ENCODE data around the gene RADIL.

The RADIL gene

GRCh38 chr7:4770886-4771285, 112.6 kb downstream of the RADIL start:
- in situ Hi-C loops (cut with HindIII; ENCODE audit: low pct_ligation_motif_present, low pct_unique_long_range_greater_than_20kb, low sequenced_read_pairs) = no loop called here
- DNase-seq = no peak

- in situ Hi-C loops (cut with HindIII; ENCODE audit: low pct_ligation_motif_present, low pct_unique_long_range_greater_than_20kb, low sequenced_read_pairs) = no loop called here
- no peak for DNase-seq
These were observed 113.8 kb downstream of the RADIL start for GRCh38 chr7:4769761-4770160.

- in situ Hi-C loops (cut with HindIII; ENCODE audit: low pct_ligation_motif_present, low pct_unique_long_range_greater_than_20kb, low sequenced_read_pairs) = no loop called here
These were observed 114.6 kb downstream of the RADIL start for GRCh38 chr7:4768597-4769569.

GRCh38 chr7:4766666-4767519, 116.6 kb downstream of the RADIL start:
- DNase-seq = no peak
- in situ Hi-C loops (cut with HindIII; ENCODE audit: low pct_ligation_motif_present, low pct_unique_long_range_greater_than_20kb, low sequenced_read_pairs) = no loop called here

More at GRCh38 chr7:4768597-4769569, 114.6 kb downstream of the RADIL start:
- no peak for DNase-seq

GRCh38 chr7:4765776-4766490, 117.6 kb downstream of the RADIL start:
- DNase-seq = no peak
- in situ Hi-C loops (cut with HindIII; ENCODE audit: low pct_ligation_motif_present, low pct_unique_long_range_greater_than_20kb, low sequenced_read_pairs) = no loop called here

GRCh38 chr7:4764402-4765007, 119.0 kb downstream of the RADIL start:
- in situ Hi-C loops (cut with HindIII; ENCODE audit: low pct_ligation_motif_present, low pct_unique_long_range_greater_than_20kb, low sequenced_read_pairs) = no loop called here

GRCh38 chr7:4763794-4764185, 119.7 kb downstream of the RADIL start:
- in situ Hi-C loops (cut with HindIII; ENCODE audit: low pct_ligation_motif_present, low pct_unique_long_range_greater_than_20kb, low sequenced_read_pairs) = no loop called here
- no peak for DNase-seq

More at GRCh38 chr7:4764402-4765007, 119.0 kb downstream of the RADIL start:
- DNase-seq = no peak

- in situ Hi-C loops (cut with HindIII; ENCODE audit: low pct_ligation_motif_present, low pct_unique_long_range_greater_than_20kb, low sequenced_read_pairs) = no loop called here
- no peak for DNase-seq
These were observed 120.3 kb downstream of the RADIL start for GRCh38 chr7:4763091-4763793.

- DNase-seq = no peak
- in situ Hi-C loops (cut with HindIII; ENCODE audit: low pct_ligation_motif_present, low pct_unique_long_range_greater_than_20kb, low sequenced_read_pairs) = no loop called here
These were observed 121.1 kb downstream of the RADIL start for GRCh38 chr7:4762121-4763055.

- in situ Hi-C loops (cut with HindIII; ENCODE audit: low pct_ligation_motif_present, low pct_unique_long_range_greater_than_20kb, low sequenced_read_pairs) = no loop called here
- DNase-seq = no peak
These were observed 122.6 kb downstream of the RADIL start for GRCh38 chr7:4760952-4761351.

- no peak for DNase-seq
- in situ Hi-C loops (cut with HindIII; ENCODE audit: low pct_ligation_motif_present, low pct_unique_long_range_greater_than_20kb, low sequenced_read_pairs) = no loop called here
These were observed 124.3 kb downstream of the RADIL start for GRCh38 chr7:4759211-4759610.

- DNase-seq = no peak
- in situ Hi-C loops (cut with HindIII; ENCODE audit: low pct_ligation_motif_present, low pct_unique_long_range_greater_than_20kb, low sequenced_read_pairs) = no loop called here
These were observed 124.7 kb downstream of the RADIL start for GRCh38 chr7:4758791-4759190.

GRCh38 chr7:4758111-4758510, 125.4 kb downstream of the RADIL start:
- DNase-seq = no peak
- in situ Hi-C loops (cut with HindIII; ENCODE audit: low pct_ligation_motif_present, low pct_unique_long_range_greater_than_20kb, low sequenced_read_pairs) = no loop called here

- DNase-seq = no peak
- in situ Hi-C loops (cut with HindIII; ENCODE audit: low pct_ligation_motif_present, low pct_unique_long_range_greater_than_20kb, low sequenced_read_pairs) = no loop called here
These were observed 128.5 kb downstream of the RADIL start for GRCh38 chr7:4755045-4755444.

GRCh38 chr7:4754433-4755010, 129.0 kb downstream of the RADIL start:
- in situ Hi-C loops (cut with HindIII; ENCODE audit: low pct_ligation_motif_present, low pct_unique_long_range_greater_than_20kb, low sequenced_read_pairs) = no loop called here
- no peak for DNase-seq

GRCh38 chr7:4753598-4754432, 129.7 kb downstream of the RADIL start:
- in situ Hi-C loops (cut with HindIII; ENCODE audit: low pct_ligation_motif_present, low pct_unique_long_range_greater_than_20kb, low sequenced_read_pairs) = no loop called here
- peak; percentile 80 for DNase-seq
